ENCODE measurements around the gene HOXB3.

HOXB3 gene

GRCh38 chr17:48589831-48590606 is at the start of gene HOXB3:
HOXB3 (minus strand) TSS chr17:48590241; CDS start chr17:48552474, 37,767 bp downstream.
- peak; percentile 42 for DNase-seq (ENCODE audit: low spot score)

DNA sequence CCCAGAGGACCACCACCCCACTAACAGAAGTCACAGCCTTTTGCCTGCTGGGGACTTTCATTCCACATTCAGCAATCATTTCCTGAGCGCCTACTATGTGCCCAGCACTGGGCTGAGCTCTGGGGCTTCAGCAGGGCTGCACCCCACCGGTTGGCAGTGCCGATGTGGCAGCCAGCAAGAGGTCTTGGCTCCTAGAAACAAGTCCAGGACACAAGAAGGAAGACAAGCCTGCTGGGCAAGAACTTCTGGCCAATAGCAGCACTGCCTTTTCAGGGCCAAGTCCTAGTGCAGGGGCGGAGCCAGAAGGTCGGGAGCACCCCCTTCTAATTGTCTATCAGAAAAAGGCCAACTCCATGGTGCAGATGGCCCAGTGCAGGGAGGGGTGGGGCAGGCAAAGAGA is 49.1 kb upstream of the HOXB3 start:
- DNase-seq (ENCODE audit: low spot score), result no peak

DNA sequence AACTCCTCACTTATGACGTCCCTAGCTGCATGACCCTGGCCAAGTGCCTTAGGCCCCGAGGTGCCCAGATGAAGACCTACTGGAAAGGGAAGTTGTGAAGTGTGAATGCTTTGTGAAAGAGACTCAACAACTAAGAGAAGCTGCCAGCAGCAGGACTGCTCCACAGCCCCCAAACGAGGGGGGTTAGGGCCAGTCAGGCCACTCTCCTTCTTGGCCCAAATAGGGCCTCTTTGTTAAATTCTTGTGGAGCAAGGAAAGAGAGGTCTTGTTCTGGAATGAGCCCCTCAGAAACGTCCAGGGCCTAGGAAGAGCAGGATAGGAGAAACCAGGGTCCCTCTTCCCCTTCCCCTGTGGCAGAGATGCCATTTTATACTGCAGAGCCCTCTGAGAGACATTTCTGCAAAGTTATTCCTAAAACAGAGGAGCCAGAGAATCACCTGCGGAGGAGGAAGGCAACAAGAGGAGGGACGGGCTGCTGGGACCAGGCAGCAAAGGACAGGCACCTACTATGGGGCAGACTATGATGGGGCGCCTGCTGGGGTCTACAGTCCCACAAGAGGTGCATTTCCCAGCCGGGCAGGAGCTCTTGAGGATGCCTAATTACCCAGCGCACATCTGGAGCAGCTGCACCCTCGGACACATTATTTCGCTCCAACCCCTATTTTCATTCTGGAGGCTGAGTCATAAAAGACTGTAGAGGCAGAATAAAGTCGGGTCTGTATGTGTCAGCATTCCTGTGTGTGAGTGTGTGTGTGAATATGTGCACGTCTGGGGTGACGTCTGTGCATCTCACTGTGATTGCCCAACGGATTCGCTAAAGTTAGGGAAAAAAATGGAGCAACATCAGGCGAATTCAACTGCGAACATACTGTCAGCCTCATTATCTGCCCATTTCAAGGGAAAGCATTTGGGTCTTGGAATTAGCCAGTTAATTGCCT is 47.6 kb upstream of the HOXB3 start:
- DNase-seq (ENCODE audit: low spot score), result peak; percentile 88

DNA sequence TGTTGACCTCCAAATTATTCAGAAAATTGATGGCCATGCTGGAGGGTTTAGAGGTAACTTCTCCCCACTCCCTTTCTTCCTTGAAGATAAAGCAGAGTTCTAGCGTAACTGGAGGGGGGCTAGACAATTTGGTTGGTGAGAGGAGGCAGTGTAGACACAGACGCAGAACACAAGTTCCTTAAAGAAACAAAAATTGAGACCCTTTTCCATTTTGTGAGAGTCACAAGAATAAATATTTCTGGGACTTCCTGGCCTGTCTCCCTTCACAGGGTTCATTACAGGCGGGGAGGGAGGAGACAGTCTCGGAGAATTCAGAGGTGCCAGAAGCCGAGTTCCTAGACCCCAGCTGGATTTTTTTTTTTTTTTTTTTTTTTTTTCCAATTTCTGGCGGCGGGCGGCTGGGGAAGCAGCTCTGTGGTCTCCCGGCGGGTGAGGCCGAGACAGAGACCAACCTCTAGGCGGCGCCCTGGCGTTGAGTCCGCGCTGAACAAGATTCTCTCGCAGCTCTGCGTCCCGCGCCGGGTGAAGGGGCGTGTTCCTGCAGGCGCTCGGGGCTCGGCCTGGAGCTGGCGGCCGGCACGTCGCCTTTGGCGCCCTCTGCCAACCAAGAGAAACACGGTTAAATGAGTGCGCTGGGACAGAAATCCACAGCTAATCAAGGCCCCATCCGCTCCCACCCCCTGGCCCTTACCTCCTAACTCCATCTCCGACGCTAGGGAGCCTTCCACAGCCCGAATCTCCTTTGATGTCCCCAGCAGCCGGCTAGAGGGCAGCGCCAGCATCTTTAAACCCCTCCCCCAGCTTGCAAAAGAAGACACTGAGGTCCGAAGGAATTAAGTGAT is 46.4 kb upstream of the HOXB3 start:
- peak; percentile 84 for DNase-seq (ENCODE audit: low spot score)

- DNase-seq (ENCODE audit: low spot score), result no peak
Measured at GRCh38 chr17:48634493-48635208, 44.6 kb upstream of the HOXB3 start.

DNA sequence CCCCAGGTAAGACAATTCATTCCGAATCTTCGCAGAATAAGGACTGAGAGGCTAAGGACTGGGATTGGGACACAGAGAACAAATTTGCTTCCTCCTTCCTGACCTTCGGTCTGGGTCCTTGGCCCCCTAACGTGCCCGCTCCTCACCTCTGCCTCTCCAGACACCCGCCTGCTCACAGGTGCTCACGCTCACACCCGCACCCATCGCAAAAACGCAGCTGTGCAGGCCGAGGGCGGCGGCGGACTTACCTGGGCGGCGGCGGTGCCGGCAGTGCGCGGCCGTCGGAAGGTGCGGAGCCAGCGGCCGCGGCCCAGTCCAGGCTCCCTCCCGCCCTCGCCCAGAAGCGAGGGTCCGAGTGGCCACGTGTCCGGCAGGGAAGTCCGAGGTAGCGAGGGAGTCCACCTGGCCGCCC is 43.2 kb upstream of the HOXB3 start:
- DNase-seq (ENCODE audit: low spot score), result no peak

DNA sequence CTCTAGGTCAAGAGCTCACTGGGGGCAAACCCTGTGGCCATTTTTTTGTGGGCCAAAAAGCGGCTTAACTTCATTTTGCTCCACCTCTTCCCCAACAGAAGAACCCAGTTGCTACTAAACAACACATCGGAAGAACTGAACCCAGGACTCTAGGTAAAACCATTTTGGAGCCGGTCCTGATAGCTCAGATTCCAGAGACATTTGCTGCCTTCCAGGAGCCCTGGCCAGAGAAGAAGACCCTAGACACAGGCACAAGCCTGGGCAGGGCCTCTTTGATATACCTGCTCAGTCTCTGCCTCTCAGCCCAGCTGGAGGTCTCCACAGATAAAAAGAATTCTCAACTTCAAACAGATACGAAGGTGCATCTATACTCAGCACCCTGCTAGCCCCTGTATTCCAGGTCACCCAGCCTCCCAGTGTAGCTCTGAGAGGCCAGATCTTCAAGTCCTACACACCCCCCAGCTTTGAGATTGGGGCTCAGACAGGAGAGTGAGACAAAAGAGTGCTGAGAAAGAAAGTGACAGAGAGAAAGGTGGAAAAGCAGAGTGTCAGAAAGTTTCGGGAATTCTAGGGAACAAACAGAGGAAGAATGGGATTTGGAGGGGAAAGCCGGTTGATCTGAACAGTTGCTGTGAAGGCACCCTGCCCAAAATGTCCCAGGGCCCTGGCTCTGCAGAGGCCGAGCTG is 42.7 kb upstream of the HOXB3 start:
- no peak for DNase-seq (ENCODE audit: low spot score)

GRCh38 chr17:48631693-48632578 is 41.9 kb upstream of the HOXB3 start:
- DNase-seq (ENCODE audit: low spot score), result no peak

GRCh38 chr17:48630925-48631692 is 41.1 kb upstream of the HOXB3 start:
- DNase-seq (ENCODE audit: low spot score), result no peak

DNA sequence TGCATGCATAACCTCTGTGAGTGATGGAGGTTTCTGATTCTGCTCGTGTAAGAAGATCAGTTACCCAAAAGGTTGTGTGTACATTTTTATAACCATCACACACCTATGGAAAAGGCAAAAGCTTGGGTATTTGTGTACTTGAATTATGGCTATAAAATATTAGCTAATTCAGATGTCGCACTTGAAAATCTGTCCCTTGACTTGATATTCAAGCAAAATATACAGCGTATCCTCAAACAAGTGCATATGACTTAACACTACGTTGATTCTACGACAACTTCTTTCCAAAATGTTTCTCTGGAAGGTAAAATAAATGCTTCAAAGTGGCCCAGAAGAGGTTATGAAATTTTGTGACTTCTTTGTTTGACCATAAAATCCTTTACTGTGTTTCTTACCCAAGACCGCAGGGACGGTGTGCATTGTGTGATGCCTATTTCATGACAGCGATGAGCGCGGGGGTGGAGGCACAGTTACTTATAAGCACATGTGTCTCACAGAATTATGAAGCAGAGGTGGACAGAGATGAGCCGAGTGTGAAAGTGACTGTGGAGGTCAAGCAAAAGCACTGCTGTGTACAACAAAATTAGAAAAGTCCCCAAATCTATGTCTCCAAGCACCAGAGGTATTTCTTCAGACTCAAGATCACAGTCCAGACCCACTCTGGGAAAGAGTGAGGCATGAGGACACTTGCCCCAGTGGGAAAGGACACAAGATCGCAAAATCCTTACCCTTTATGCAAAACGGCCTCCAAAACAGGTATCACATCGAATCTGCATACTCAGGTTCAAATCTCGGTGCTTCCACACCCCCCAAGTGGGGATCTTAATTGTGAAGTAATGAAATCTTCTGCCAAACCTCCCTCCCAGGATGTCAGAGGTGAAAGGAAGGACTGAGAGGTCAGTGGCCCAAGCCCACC is 40.2 kb upstream of the HOXB3 start:
- DNase-seq (ENCODE audit: low spot score), result no peak

DNA sequence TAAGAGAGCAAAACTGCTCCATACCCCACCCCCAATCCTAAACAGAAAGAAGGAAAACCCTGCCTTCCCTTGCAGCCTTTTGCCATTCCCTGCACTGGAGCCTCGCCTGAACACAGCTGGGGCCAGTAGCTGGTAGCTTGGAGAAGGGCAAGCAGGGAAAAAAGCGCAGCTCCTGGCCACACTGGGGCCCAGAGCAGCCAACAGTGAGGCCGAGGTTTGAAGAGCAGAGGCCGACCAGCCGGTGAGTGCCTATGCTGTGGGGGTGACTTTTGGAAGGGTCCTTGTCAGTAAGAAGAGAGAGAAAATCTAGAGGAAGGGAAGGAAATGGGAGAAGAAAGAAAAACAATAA is 39.3 kb upstream of the HOXB3 start:
- DNase-seq (ENCODE audit: low spot score), result no peak

- DNase-seq (ENCODE audit: low spot score), result no peak
Measured at GRCh38 chr17:48628649-48629410, 38.8 kb upstream of the HOXB3 start.

DNA sequence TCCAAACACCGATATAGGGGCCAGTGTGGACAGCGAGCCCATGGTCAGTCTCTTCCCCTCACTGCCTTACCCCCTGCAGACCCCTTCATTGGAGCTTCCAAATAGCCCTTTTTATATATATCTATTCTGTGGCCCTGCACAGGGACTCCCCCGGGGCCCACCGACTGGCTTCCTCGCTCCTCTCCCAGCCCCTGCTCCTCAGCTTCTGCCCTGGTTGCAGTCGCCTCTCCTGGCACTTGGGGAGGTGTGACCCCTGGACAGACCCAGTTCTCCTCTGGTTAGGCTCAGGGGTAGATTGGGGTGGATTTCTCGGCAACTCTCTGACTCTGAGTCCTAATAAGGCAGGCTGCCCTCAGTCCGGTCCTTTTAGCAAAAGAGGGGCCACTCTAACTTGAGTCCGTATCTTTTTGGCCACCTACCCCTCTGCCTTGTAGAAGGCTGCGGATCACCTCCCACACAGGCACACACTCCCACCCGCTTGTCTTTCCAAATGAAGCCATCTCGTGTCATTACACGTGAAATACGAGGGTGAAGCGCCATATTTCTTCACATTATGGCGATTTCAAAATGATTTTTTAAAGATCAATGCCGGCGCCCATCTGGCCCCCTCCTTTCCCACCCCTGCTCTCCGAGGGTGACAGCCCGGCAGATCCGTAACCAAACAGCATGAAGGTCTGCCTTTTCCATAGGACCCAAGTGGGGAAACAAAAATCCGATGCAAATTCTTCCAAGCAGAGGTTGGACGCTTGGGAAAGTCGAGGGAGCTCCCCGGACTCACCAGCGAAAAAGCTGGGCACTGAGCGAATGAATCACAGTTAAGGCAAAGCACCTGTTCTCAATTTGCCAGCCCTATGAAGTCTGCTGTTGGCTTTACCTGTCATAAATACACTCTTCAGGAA is 37.8 kb upstream of the HOXB3 start:
- no peak for DNase-seq (ENCODE audit: low spot score)

GRCh38 chr17:48627118-48627597 is 37.1 kb upstream of the HOXB3 start:
- no peak for DNase-seq (ENCODE audit: low spot score)

DNA sequence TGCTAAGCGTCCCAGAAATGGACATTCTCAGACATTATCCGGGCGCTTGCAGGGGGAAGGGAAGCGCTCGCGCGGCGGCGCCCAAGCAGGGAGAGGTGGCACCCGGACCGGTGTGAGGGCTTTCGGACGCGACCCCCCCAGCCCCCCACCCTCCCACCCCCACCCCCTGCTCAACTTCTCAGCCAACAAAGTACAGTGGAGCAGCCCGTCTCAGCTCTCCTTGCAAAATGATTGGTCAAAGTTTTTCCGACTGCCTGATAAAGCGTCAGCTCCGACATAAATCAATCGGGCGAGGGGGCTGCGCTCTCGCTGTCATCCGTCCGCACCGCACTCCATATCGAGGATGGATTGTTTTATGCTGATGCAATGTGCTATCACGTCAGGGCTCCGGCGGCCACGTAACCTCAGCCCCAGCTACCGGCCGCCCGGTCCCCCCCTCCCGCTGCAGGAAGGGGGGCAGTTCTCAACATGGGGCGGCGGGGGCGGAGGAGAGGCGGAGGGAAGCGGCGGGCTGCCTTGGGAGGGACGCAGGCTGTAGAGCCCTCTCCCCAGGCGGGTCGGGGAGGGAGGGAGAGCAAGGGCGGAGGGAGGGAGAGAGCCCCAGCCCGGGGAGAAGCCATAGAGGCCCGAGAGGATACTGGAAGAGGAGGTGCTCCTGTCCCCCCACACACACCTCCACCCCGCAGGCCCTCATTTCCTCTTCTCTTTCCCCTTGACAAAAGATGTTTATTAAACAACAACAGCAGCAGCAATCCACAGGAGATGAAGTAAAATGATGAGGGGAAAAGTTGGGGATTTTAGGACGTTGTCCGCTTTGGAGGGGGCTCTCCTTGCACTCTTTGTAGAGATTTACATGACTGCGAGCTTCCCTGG is 36.4 kb upstream of the HOXB3 start, which contains the start of gene HOXB9:
Gene HOXB9 (minus strand): TSS at position 114 of the 873 bp plus-strand sequence. CDS start 89 bp downstream, at position 25.
- no peak for DNase-seq (ENCODE audit: low spot score)

Measured in AG08396 (cell line).